Sigmoid colon (tissue), 3 donors: ENCODE data around the gene CRB2.

Experiments used
- CTCF ChIP-seq, 4 experiments: fragments of 450-650 bp in 3 of 4; fragments of 200-600 bp in 1 of 4; IDR thresholded peaks; one replicate each; pipeline ENCODE4 v1.5.1; 2016 to 2019; ENCODE audit warnings: antibody characterized with exemption in 4 of 4, mild to moderate bottlenecking in 3 of 4, moderate library complexity in 2 of 4
- POLR2A ChIP-seq, 2 donors: fragments of 450-650 bp; IDR thresholded peaks; one replicate each; pipeline ENCODE4 v1.6.1; 2016; ENCODE audit warnings: antibody characterized with exemption in 2 of 2, mild to moderate bottlenecking in 2 of 2, moderate library complexity in 2 of 2

DNA sequence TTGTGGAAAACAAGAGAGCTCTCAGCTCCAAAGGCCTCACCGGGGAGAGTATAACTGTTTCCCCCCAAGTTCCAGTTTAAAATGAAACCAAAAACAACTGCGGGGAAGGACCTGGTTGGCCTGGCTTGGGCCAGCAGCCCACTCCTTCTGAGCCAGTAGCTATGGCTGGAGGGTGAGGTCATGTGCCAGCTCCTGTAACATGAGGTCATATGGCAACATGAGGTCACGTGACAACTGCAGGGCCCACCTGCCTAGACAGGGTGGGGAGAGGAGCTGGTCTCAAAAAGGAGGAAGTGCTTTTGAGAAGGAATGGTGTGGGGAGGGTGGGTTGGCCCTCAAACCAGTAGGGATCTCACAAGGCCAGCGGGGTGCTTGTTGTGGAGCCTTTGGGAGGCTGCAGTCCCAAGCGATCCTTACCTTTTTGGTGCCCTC lies 29.3 kb upstream of the CRB2 start:
- no peak for TF ChIP-seq CTCF (IDR thresholded peaks at IDR 0.05)
- no peak for TF ChIP-seq POLR2A (IDR thresholded peaks at IDR 0.05)
